Stimulated activated CD4-positive, alpha-beta T cell treated with anti-CD3 and anti-CD28 coated beads, Interleukin-2, amount 100 ng/mL, for 48 hours (primary cell): ENCODE results near the gene IRF2BP2.
A peak's percentile ranks its signal among the peaks of the same experiment; 100 is the strongest.

Experiments
- DNase-seq, 2 donors: peaks; one replicate each; pipeline ENCODE4 v3.0.0-alpha.2; 2020

IRF2BP2 gene

GRCh38 chr1:234611847-234612351 lies 1.9 kb upstream of the IRF2BP2 start:
- DNase-seq: no peak

GRCh38 chr1:234611225-234611846 lies 1.4 kb upstream of the IRF2BP2 start:
- peak in 1 of 2 donors; percentile 50 for DNase-seq

GRCh38 chr1:234610666-234611224 lies 767 bp upstream of the IRF2BP2 start:
- DNase-seq: peak; percentile 85 to 88

GRCh38 chr1:234609691-234610042 lies 311 bp downstream of the IRF2BP2 start:
- no peak for DNase-seq

GRCh38 chr1:234608911-234609690 lies 877 bp downstream of the IRF2BP2 start:
- peak; percentile 60 to 64 for DNase-seq

GRCh38 chr1:234608025-234608910 lies 1.7 kb downstream of the IRF2BP2 start:
- peak; percentile 52 to 57 for DNase-seq

GRCh38 chr1:234607109-234608024 lies 2.6 kb downstream of the IRF2BP2 start:
- no peak for DNase-seq

GRCh38 chr1:234606784-234607108 lies 3.2 kb downstream of the IRF2BP2 start:
- no peak for DNase-seq

- DNase-seq: no peak
Measured at GRCh38 chr1:234605983-234606783, 3.8 kb downstream of the IRF2BP2 start.

GRCh38 chr1:234605399-234605982 lies 4.5 kb downstream of the IRF2BP2 start:
- DNase-seq: no peak

- no peak for DNase-seq
Measured at GRCh38 chr1:234604495-234605398, 5.2 kb downstream of the IRF2BP2 start.

- no peak for DNase-seq
Measured at GRCh38 chr1:234603221-234604204, 6.5 kb downstream of the IRF2BP2 start.

GRCh38 chr1:234602334-234603220 lies 7.4 kb downstream of the IRF2BP2 start:
- no peak for DNase-seq

- no peak for DNase-seq
Measured at GRCh38 chr1:234601301-234602017, 8.5 kb downstream of the IRF2BP2 start.

GRCh38 chr1:234600418-234601281 lies 9.3 kb downstream of the IRF2BP2 start:
- DNase-seq: no peak
